ENCODE data around the gene CHD2.
"Not testable (repeated sequence)": the region's sequence is repeated elsewhere in the genome, so short reads cannot be mapped to it uniquely, and the experiment has no call there.

CHD2 gene

GRCh38 chr15:93049914-93050578 is 149.9 kb downstream of the CHD2 start:
- DNase-seq (ENCODE audit: low read depth in 3 of 3) = no peak

- DNase-seq (ENCODE audit: low read depth in 3 of 3) = no peak
Measured at GRCh38 chr15:93050648-93051047, 150.5 kb downstream of the CHD2 start.

- no peak for DNase-seq (ENCODE audit: low read depth in 3 of 3)
Measured at GRCh38 chr15:93051236-93052089, 151.3 kb downstream of the CHD2 start.

- no peak for DNase-seq (ENCODE audit: low read depth in 3 of 3)
Measured at GRCh38 chr15:93052090-93052879, 152.2 kb downstream of the CHD2 start.

GRCh38 chr15:93055211-93055610 is 155.1 kb downstream of the CHD2 start:
- DNase-seq (ENCODE audit: low read depth in 3 of 3) = no peak

GRCh38 chr15:93056836-93057235 is 156.7 kb downstream of the CHD2 start:
- no peak for DNase-seq (ENCODE audit: low read depth in 3 of 3)

GRCh38 chr15:93057618-93058017 is 157.5 kb downstream of the CHD2 start:
- DNase-seq (ENCODE audit: low read depth in 3 of 3) = no peak

GRCh38 chr15:93058128-93058527 is 158.0 kb downstream of the CHD2 start:
- DNase-seq (ENCODE audit: low read depth in 3 of 3) = no peak

GRCh38 chr15:93058904-93059427 is 158.8 kb downstream of the CHD2 start:
- DNase-seq (ENCODE audit: low read depth in 3 of 3) = no peak

GRCh38 chr15:93059442-93059841 is 159.3 kb downstream of the CHD2 start:
- DNase-seq (ENCODE audit: low read depth in 3 of 3) = no peak

GRCh38 chr15:93060336-93061248 is 160.5 kb downstream of the CHD2 start:
- no peak for DNase-seq (ENCODE audit: low read depth in 3 of 3)

GRCh38 chr15:93062628-93063261 is 162.6 kb downstream of the CHD2 start:
- DNase-seq (ENCODE audit: low read depth in 3 of 3) = not testable (repeated sequence)

- DNase-seq (ENCODE audit: low read depth in 3 of 3) = no peak
Measured at GRCh38 chr15:93063262-93063671, 163.1 kb downstream of the CHD2 start.

- DNase-seq (ENCODE audit: low read depth in 3 of 3) = no peak
Measured at GRCh38 chr15:93063796-93064690, 163.9 kb downstream of the CHD2 start.

- no peak for DNase-seq (ENCODE audit: low read depth in 3 of 3)
Measured at GRCh38 chr15:93065641-93066045, 165.5 kb downstream of the CHD2 start.

GRCh38 chr15:93066224-93066681 is 166.1 kb downstream of the CHD2 start:
- DNase-seq (ENCODE audit: low read depth in 3 of 3) = no peak

- no peak for DNase-seq (ENCODE audit: low read depth in 3 of 3)
Measured at GRCh38 chr15:93066834-93067648, 166.9 kb downstream of the CHD2 start.

- DNase-seq (ENCODE audit: low read depth in 3 of 3) = no peak
Measured at GRCh38 chr15:93067649-93068085, 167.5 kb downstream of the CHD2 start.

Data from stimulated activated CD4-positive, alpha-beta T cell treated with anti-CD3 and anti-CD28 coated beads, TNF-alpha, amount 100 ng/mL, for 24 hours (primary cell).